ENCODE data around the gene CACNG1.

DNA sequence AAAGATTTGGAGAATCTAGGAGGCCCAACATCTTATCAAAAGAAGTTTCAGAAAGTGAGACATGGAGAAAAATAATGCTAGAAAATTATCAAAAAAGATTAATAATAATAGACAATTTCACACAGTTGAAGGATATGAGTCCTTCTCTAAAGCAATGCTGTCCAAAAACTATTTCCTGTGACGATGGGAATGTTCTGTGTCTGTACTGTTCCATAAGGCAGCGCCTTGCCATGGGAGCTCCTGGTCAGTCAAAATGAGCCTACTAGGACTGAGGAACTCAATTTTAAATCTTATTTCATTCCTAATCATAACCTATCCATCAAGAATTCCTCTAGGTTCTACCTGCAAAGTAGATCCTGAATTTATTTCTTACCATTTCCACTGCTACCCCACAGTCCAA lies 49.0 kb downstream of the CACNG1 start:
- TF ChIP-seq, protein P1, sequence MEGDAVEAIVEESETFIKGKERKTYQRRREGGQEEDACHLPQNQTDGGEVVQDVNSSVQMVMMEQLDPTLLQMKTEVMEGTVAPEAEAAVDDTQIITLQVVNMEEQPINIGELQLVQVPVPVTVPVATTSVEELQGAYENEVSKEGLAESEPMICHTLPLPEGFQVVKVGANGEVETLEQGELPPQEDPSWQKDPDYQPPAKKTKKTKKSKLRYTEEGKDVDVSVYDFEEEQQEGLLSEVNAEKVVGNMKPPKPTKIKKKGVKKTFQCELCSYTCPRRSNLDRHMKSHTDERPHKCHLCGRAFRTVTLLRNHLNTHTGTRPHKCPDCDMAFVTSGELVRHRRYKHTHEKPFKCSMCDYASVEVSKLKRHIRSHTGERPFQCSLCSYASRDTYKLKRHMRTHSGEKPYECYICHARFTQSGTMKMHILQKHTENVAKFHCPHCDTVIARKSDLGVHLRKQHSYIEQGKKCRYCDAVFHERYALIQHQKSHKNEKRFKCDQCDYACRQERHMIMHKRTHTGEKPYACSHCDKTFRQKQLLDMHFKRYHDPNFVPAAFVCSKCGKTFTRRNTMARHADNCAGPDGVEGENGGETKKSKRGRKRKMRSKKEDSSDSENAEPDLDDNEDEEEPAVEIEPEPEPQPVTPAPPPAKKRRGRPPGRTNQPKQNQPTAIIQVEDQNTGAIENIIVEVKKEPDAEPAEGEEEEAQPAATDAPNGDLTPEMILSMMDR (optimal IDR thresholded peaks at IDR 0.05 in 1 of 3, IDR thresholded peaks at IDR 0.05 in 1 of 3, conservative IDR thresholded peaks at IDR 0.05 in 1 of 3; ENCODE audit: extremely low read depth in 1 of 3, insufficient read depth in 2 of 3, low read length in 3 of 3): no peak
- no peak for TF ChIP-seq EZH2 (IDR thresholded peaks at IDR 0.05; ENCODE audit: low read length)

Data from keratinocyte (primary cell).